Prostate gland (tissue), 2 donors: ENCODE data around the gene CDH1. TPM values are rescaled to one million over a fixed set of nuclear protein-coding genes. Genes with fewer than 3 reads are reported as not detected.
"Not testable (repeated sequence)": the region's sequence is repeated elsewhere in the genome, so short reads cannot be mapped to it uniquely, and the experiment has no call there.

Experiments used
- DNase-seq: peaks from one replicate; pipeline ENCODE4 v3.0.0-alpha.2; 2019; ENCODE audit warnings: low spot score
- H3K27ac ChIP-seq, 2 donors: fragments of 200-600 bp; sonication (generic); 2 replicates each; pipeline ENCODE4 v1.5.1; 2017 to 2019
- H3K27me3 ChIP-seq: fragments of 200-600 bp; sonication (generic); replicated peaks from 2 replicates; pipeline ENCODE4 v1.5.1; 2019; ENCODE audit not compliant: insufficient read depth
- H3K36me3 ChIP-seq, 2 donors: fragments of 200-600 bp; sonication (generic); 1 replicate in 1 of 2; 2 replicates in 1 of 2; pipeline versions ENCODE4 v1.5.1 to v1.8.1; 2017 to 2019
- H3K4me1 ChIP-seq: fragments of 200-600 bp; sonication (generic); replicated peaks from 2 replicates; pipeline ENCODE4 v1.5.1; 2019
- H3K4me3 ChIP-seq, 2 donors: fragments of 200-600 bp; sonication (generic); 2 replicates each; pipeline ENCODE4 v1.5.1; 2017 to 2019
- H3K9me3 ChIP-seq: fragments of 200-600 bp; sonication (generic); 2 replicates; pipeline ENCODE4 v1.5.1; 2017
- POLR2A ChIP-seq: fragments of 450-650 bp; IDR thresholded peaks from one replicate; pipeline ENCODE4 v1.6.1; 2016; ENCODE audit warnings: antibody characterized with exemption, mild to moderate bottlenecking
- POLR2AphosphoS5 ChIP-seq: sonication (generic); formaldehyde crosslinking; IDR thresholded peaks from one replicate; pipeline ENCODE4 v1.6.1; 2017; ENCODE audit warnings: antibody characterized with exemption
- WGBS: methylation state at CpG from one replicate; pipeline ENCODE4 v1.1.5; 2018; 5-methylcytosine and 5-hydroxymethylcytosine counted together
- intact Hi-C: fragments of 100-400 bp; cut with DNase I; formaldehyde crosslinking; loops from one replicate; pipeline ENCODE4 v1.14.2; 2022
- total RNA-seq, 2 donors: library from RNA; depleted of rRNA; stranded (reverse); fragments of >200 nt; gene quantifications; one replicate each; pipeline ENCODE4 v1.1.0, GENCODE V29; 2016
- TF ChIP-seq, protein P1 (sequence below), 4 experiments: fragments of 200-600 bp in 2 of 4; fragments of 450-650 bp in 2 of 4; sonication (generic) in 2 of 4; IDR thresholded peaks; 1 replicate in 3 of 4; 2 replicates in 1 of 4; pipeline ENCODE4 v1.5.1; 2016 to 2019; ENCODE audit warnings: antibody characterized with exemption in 4 of 4, mild to moderate bottlenecking in 2 of 4, moderate library complexity in 2 of 4

The CDH1 gene
- total RNA-seq, 2 donors from 2014 or later = 75.7 to 300 TPM

DNA sequence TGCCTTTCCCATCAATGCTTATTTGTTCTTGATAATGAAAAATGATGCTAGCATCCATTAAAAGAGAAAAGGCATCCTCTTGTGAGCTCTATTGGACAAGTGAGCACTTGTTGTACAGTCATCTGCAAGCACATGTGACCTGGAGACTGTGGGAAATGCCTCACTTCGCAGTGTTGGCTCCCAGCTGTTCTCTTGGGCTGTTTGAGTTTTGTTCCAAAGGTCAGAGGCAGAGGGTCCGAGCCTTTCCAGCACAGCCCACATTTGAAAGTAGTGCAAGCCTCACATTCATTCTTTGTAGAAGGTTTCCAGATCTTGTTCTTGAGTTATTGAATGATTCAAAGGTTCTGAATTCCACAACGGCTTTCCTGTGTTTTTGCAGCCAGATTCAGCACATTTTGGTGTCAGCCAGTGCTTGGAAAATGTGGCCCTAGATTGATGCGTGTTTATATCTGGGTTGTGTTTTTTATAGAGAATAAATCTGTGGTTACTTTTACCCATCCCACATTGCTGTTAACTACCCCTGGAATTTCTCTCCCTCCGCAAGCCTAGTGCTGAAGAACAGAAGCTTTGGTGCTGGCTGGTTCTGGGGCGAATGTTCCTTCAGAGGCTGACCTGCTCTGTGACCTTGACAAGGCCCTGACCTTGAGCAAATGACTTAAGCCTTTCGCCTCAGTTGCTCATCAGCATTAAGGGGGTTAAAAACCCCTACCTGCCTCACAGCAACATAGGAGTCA is 49.8 kb downstream of the CDH1 start:
- peaks cover 3% of the 10 kb centered on the region for H3K4me1 ChIP-seq
- no peaks in the 10 kb centered on the region for H3K9me3 ChIP-seq
- H3K27me3 ChIP-seq = no peaks in the 10 kb centered on the region
- H3K36me3 ChIP-seq = no peaks in the 10 kb centered on the region
- peak overlapping the region; percentile 25 to 34 for H3K27ac ChIP-seq
- DNase-seq = peak; percentile 65
- TF ChIP-seq, protein P1, sequence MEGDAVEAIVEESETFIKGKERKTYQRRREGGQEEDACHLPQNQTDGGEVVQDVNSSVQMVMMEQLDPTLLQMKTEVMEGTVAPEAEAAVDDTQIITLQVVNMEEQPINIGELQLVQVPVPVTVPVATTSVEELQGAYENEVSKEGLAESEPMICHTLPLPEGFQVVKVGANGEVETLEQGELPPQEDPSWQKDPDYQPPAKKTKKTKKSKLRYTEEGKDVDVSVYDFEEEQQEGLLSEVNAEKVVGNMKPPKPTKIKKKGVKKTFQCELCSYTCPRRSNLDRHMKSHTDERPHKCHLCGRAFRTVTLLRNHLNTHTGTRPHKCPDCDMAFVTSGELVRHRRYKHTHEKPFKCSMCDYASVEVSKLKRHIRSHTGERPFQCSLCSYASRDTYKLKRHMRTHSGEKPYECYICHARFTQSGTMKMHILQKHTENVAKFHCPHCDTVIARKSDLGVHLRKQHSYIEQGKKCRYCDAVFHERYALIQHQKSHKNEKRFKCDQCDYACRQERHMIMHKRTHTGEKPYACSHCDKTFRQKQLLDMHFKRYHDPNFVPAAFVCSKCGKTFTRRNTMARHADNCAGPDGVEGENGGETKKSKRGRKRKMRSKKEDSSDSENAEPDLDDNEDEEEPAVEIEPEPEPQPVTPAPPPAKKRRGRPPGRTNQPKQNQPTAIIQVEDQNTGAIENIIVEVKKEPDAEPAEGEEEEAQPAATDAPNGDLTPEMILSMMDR (IDR thresholded peaks at IDR 0.05) = no peak
- peak; percentile 84 for TF ChIP-seq POLR2AphosphoS5
- no peak for TF ChIP-seq POLR2A
- intact Hi-C loops = no loop called here
- 30% methylated on average over 7 of the region's 7 CpGs for WGBS
- H3K4me3 ChIP-seq = no peak overlapping the region

DNA sequence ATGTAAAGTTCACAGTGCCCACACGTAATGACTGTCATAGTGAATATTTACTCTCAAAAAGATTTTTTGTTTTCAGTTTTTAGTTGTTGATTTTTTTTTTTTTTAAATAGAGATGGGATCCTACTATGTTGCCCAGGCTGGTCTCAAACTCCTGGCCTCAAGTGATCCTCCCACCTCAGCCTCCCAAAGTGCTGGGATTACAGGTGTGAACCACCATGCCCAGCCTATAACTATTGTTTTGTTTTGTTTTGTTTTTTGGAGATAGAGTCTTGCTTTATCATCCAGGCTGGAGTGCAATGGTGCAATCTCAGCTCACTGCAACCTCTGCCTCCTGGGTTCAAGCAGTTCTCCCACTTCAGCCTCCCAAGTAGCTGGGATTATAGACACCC is 50.3 kb downstream of the CDH1 start:
- H3K27ac ChIP-seq = peak overlapping the region; percentile 25 to 34
- intact Hi-C loops = not testable (repeated sequence)

DNA sequence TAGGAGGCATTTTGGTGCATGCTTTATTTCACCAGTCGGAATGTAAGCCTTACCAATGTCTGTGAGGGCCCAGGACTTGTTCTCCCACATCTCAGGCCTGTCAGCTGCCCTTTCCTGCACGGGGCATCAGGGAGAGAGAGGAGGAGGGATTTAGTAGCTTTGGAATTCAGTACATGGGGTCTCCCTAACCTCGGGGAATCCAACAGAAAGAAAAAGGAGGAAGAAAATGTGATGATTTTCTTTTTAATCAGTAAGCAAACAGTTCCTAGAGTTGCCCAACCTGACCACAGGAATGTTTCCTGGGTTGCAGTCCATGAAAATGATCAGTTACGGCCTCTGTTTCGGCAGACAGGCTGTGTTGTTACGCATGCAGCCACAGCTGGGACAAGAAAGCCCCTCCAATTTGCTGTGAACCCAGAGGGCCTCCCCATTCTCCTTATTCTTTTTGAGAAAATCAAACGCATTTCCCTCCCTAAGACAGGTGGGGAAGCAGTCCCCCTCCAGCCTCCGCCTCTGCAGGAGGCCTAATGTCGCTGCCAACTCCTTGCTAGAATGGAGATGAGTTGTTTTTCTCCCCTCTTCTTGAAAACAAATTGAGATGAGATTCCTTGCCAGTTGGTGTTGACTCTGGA is 53.2 kb downstream of the CDH1 start:
- WGBS = 33% methylated on average over 9 of the region's 9 CpGs

More for the DNA sequence above, 50.3 kb downstream of the CDH1 start:
- not testable (repeated sequence) for H3K4me3 ChIP-seq, H3K4me1 ChIP-seq, DNase-seq, H3K9me3 ChIP-seq, H3K36me3 ChIP-seq, H3K27me3 ChIP-seq
- 83% methylated on average over 1 of the region's 1 CpG for WGBS

DNA sequence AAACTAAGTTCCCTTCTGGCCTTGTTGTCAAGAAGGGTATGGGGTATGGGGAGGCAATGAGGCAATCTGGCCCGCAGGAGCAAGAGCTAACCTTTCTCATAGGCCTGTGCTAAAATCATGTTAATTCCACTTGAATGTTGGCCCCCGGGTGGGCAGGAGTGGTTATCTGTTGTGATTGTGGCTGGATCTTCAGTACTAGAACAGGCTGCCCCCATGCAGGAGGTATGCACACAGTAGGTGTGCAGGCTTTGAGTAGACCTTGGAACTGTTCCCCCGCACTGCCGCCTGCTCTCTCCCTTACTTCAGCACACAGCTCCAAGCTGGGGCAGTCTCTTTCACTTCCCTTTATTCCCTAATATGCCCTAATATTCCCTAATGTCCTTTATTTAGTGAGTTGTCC is 53.9 kb downstream of the CDH1 start:
- peaks cover 3% of the 10 kb centered on the region for H3K4me1 ChIP-seq

More for the DNA sequence above, 53.2 kb downstream of the CDH1 start:
- Histone ChIP-seq H3K27me3 (no peaks in the 10 kb centered on the region), H3K4me1 (peaks cover 3% of the 10 kb centered on the region), H3K27ac (peak overlapping the region; percentile 69 to 71), H3K9me3 (no peaks in the 10 kb centered on the region), H3K4me3 (no peak overlapping the region), H3K36me3 (no peaks in the 10 kb centered on the region)
- peak; percentile 75 for DNase-seq
- intact Hi-C loops = no loop called here
- TF ChIP-seq POLR2AphosphoS5 = peak; percentile 85
- no peak for TF ChIP-seq POLR2A
- TF ChIP-seq, protein P1 (IDR thresholded peaks at IDR 0.05) = no peak

More for the DNA sequence above, 53.9 kb downstream of the CDH1 start:
- no peaks in the 10 kb centered on the region for H3K27me3 ChIP-seq
- WGBS = 78% methylated on average over 4 of the region's 4 CpGs
- TF ChIP-seq POLR2A (no peak), POLR2AphosphoS5 (no peak)
- TF ChIP-seq, protein P1 (IDR thresholded peaks at IDR 0.05) = no peak
- DNase-seq = no peak
- peak overlapping the region; percentile 69 to 71 for H3K27ac ChIP-seq
- no peaks in the 10 kb centered on the region for H3K36me3 ChIP-seq
- H3K4me3 ChIP-seq = no peak overlapping the region
- H3K9me3 ChIP-seq = no peaks in the 10 kb centered on the region
- intact Hi-C loops = no loop called here
